Suprapubic skin (tissue), 3 donors: Measurements from ENCODE around the gene CSNK1A1L.

Source experiments
- CTCF ChIP-seq, 2 donors: fragments of 200-600 bp in 1 of 2; fragments of 450-650 bp in 1 of 2; sonication (generic) in 1 of 2; IDR thresholded peaks; one replicate each; pipeline ENCODE4 v1.5.1; 2016 to 2019; ENCODE audit warnings: antibody characterized with exemption in 2 of 2, mild to moderate bottlenecking in 1 of 2, moderate library complexity in 1 of 2
- EP300 ChIP-seq: sonication (generic); formaldehyde crosslinking; IDR thresholded peaks from one replicate; pipeline ENCODE4 v1.6.1; 2017; ENCODE audit warnings: antibody characterized with exemption

GRCh38 chr13:37058910-37059847 lies 46.3 kb downstream of the CSNK1A1L start, which contains the start of gene SUPT20H:
- TF ChIP-seq EP300, result no peak
- TF ChIP-seq CTCF (IDR thresholded peaks at IDR 0.05), result no peak
